ENCODE data around the gene TGM5. TPM values are rescaled to one million over a fixed set of nuclear protein-coding genes. Genes with fewer than 3 reads are reported as not detected.

The TGM5 gene
- total and polyA plus RNA-seq, 2 experiments from 2014 or later: not detected

- TF ChIP-seq ZNF462 (CRISPR knock-in tag; IDR thresholded peaks at IDR 0.05) (no peak), EZH2 (IDR thresholded peaks at IDR 0.05; ENCODE audit: low read depth, unreplicated experiment) (no peak), ZNF114 (CRISPR knock-in tag; IDR thresholded peaks at IDR 0.05) (no peak)
- TF ChIP-seq, protein P1, sequence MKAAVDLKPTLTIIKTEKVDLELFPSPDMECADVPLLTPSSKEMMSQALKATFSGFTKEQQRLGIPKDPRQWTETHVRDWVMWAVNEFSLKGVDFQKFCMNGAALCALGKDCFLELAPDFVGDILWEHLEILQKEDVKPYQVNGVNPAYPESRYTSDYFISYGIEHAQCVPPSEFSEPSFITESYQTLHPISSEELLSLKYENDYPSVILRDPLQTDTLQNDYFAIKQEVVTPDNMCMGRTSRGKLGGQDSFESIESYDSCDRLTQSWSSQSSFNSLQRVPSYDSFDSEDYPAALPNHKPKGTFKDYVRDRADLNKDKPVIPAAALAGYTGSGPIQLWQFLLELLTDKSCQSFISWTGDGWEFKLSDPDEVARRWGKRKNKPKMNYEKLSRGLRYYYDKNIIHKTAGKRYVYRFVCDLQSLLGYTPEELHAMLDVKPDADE (IDR thresholded peaks at IDR 0.05): no peak
Observed at GRCh38 chr15:43187544-43188155, 79.1 kb downstream of the TGM5 start (continued).

- H3K27me3 Mint-ChIP-seq (ENCODE audit: insufficient read depth, low read depth, poor library complexity): peaks cover 4% of the 10 kb centered on the region
- ATAC-seq: peak; percentile 12
- H3K36me3 Mint-ChIP-seq (ENCODE audit: low read depth): peaks cover 5% of the 10 kb centered on the region; the same call in 1 of the 3 replicates
- no peak for DNase-seq (ENCODE audit: low spot score)
- 0 out of 2 replicates have a peak, but pooled peaks cover 7% of the 10 kb centered on the region for H3F3A ChIP-seq (replicated peaks; ENCODE audit: low read depth)
- no peak overlapping the region for H3K27ac ChIP-seq (ENCODE audit: low read depth)
- H3K4me2 ChIP-seq: peak overlapping the region; percentile 86
- H4K20me1 ChIP-seq (replicated peaks; ENCODE audit: insufficient read depth): 0 out of 2 replicates have a peak, but pooled peaks cover 3% of the 10 kb centered on the region
- peaks cover 7% of the 10 kb centered on the region for H3K4me1 ChIP-seq (ENCODE audit: insufficient read depth)
- no peaks in the 10 kb centered on the region for H3K9me2 ChIP-seq (ENCODE audit: insufficient read depth)
- no peaks in the 10 kb centered on the region for H3K9me3 Mint-ChIP-seq
- H3K27ac Mint-ChIP-seq: no peak overlapping the region; the same call in 1 of the 2 replicates
- H3K4me3 ChIP-seq: peak overlapping the region; percentile 96
- no peaks in the 10 kb centered on the region for H3K79me2 ChIP-seq (replicated peaks; ENCODE audit: insufficient read depth)
- H3K4me3 Mint-ChIP-seq: peak overlapping the region; percentile 93
- peaks cover 9% of the 10 kb centered on the region; the same call in 2 of the 3 replicates for H3K4me1 Mint-ChIP-seq
- H3K27me3 ChIP-seq (ENCODE audit: insufficient read depth): no peaks in the 10 kb centered on the region
- peak overlapping the region; percentile 97 for H2AFZ ChIP-seq
- H3K36me3 ChIP-seq (ENCODE audit: insufficient read depth): 0 out of 2 replicates have a peak, but pooled peaks cover 4% of the 10 kb centered on the region
- TF ChIP-seq EZH2 (IDR thresholded peaks at IDR 0.05; ENCODE audit: low read depth, unreplicated experiment) (no peak), CREB1 (CRISPR knock-in tag; IDR thresholded peaks at IDR 0.05; ENCODE audit: low read depth) (no peak), EZH2phosphoT487 (IDR thresholded peaks at IDR 0.05; ENCODE audit: unreplicated experiment) (no peak), CTCF (conservative IDR thresholded peaks at IDR 0.05; ENCODE audit: low read depth in 2 of 2) (no peak; a peak in 1 of 4 replicates), POLR2AphosphoS5 (IDR thresholded peaks at IDR 0.05; ENCODE audit: low read depth) (no peak), STAT1 (IDR thresholded peaks at IDR 0.05; ENCODE audit: unreplicated experiment) (no peak), ZNF114 (CRISPR knock-in tag; IDR thresholded peaks at IDR 0.05) (no peak)
- TF ChIP-seq, protein P2, sequence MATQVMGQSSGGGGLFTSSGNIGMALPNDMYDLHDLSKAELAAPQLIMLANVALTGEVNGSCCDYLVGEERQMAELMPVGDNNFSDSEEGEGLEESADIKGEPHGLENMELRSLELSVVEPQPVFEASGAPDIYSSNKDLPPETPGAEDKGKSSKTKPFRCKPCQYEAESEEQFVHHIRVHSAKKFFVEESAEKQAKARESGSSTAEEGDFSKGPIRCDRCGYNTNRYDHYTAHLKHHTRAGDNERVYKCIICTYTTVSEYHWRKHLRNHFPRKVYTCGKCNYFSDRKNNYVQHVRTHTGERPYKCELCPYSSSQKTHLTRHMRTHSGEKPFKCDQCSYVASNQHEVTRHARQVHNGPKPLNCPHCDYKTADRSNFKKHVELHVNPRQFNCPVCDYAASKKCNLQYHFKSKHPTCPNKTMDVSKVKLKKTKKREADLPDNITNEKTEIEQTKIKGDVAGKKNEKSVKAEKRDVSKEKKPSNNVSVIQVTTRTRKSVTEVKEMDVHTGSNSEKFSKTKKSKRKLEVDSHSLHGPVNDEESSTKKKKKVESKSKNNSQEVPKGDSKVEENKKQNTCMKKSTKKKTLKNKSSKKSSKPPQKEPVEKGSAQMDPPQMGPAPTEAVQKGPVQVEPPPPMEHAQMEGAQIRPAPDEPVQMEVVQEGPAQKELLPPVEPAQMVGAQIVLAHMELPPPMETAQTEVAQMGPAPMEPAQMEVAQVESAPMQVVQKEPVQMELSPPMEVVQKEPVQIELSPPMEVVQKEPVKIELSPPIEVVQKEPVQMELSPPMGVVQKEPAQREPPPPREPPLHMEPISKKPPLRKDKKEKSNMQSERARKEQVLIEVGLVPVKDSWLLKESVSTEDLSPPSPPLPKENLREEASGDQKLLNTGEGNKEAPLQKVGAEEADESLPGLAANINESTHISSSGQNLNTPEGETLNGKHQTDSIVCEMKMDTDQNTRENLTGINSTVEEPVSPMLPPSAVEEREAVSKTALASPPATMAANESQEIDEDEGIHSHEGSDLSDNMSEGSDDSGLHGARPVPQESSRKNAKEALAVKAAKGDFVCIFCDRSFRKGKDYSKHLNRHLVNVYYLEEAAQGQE (IDR thresholded peaks at IDR 0.05; ENCODE audit: unreplicated experiment): no peak
Observed at GRCh38 chr15:43186003-43186353, 80.8 kb downstream of the TGM5 start.
